HL-60 (cell line): ENCODE data around the gene FSHB.

ENCODE experiments used
- CTCF ChIP-seq: IDR thresholded peaks from one replicate; pipeline ENCODE4 v1.5.1; 2011; ENCODE audit warnings: low read length, control low read depth, inconsistent platforms; ENCODE audit not compliant: insufficient read depth
- GABPA ChIP-seq: IDR thresholded peaks from 2 replicates; pipeline ENCODE4 v1.6.1; 2012; ENCODE audit warnings: low read depth

- no peak for TF ChIP-seq CTCF
- TF ChIP-seq GABPA, result no peak
Measured at GRCh38 chr11:30218278-30218677, 12.5 kb upstream of the FSHB start.
